Measurements from ENCODE around the gene TCF21. TPM values are rescaled to one million over a fixed set of nuclear protein-coding genes. Genes with fewer than 3 reads are reported as not detected.
"Not testable (repeated sequence)": the region's sequence is repeated elsewhere in the genome, so short reads cannot be mapped to it uniquely, and the experiment has no call there.

The TCF21 gene
- total RNA-seq, 1 experiment from 2014 or later, result not detected

DNA sequence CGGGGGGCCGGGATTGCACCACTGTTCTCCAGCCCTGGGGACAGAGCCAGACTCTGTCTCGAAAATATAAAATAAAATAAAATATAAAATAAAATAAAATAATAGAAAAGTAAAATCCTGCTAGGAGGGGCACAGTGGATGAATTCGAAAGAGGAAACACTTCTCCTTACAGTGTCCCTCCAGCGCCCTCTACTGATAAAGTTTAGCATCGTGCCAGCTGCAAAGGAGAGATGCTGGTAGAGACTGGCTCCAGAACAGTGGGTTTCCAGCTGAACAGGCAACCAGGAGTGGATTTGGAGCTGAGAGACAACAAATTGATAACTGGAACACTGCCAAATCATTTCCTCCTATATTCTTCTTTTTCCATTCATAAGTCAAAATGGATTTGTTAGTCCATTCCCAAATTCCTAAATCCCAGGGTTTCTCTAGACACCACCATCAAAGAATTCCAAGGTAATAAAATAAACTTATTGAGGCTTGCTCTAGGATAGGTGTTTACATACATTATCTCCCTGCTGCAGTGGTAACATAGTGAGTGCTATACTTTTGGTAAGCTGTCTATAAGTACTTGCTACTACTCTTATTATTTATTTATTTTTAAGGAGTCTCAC is 32.4 kb downstream of the TCF21 start:
- DNase-seq (ENCODE audit: low read depth), result peak; percentile 70

GRCh38 chr6:133923938-133924593 is 35.2 kb downstream of the TCF21 start:
- peak; percentile 79 for DNase-seq (ENCODE audit: low read depth)

GRCh38 chr6:133931221-133931620 is 42.3 kb downstream of the TCF21 start:
- not testable (repeated sequence) for DNase-seq (ENCODE audit: low read depth)

DNA sequence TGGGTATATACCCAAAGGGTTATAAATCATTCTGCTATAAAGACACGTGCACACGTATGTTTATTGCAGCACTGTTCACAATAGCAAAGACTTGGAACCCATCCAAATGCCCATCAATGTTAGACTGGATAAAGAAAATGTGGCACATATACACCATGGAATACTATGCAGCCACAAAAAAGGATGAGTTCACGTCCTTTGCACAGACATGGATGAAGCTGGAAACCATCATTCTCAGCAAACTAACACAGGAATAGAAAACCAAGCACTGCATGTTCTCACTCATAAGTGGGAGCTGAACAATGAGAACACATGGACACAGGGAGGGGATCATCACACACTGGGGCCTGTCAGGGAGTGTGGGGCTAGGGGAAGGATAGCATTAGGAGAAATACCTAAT is 47.4 kb downstream of the TCF21 start:
- not testable (repeated sequence) for DNase-seq (ENCODE audit: low read depth)

DNA sequence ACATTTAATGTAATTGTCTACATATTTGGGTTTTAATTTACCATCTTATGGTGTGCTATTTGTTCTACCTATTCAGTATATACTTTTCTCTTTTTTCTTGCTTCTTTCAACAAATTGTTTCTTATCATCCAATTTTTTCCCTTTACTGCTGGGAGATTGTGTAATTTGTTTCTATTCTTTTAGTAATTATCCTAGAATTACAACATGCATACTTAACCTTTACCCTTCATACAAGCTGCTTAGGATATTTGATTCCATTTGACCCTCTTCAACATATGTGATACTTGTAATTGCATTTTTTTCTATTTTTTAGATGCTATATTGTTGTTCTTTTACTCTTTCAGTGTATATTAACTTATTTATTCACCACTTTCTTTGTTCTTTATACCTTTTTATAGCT is 49.0 kb downstream of the TCF21 start:
- DNase-seq (ENCODE audit: low read depth), result no peak

GRCh38 chr6:133938533-133938932 is 49.6 kb downstream of the TCF21 start:
- DNase-seq (ENCODE audit: low read depth), result no peak

- no peak for DNase-seq (ENCODE audit: low read depth)
Measured at GRCh38 chr6:133939778-133940667, 51.1 kb downstream of the TCF21 start.

Other genes with a start within 250 kb of the TCF21 start
- gene TBPL1, start 64.1 kb downstream of the TCF21 start, total RNA-seq (2014; rRNA removed; shearing (Covaris generic)), result 47.4 and 63.3 TPM in 2 replicates
- 1.2 and 1.9 TPM in 2 replicates for gene SLC2A12, start 163.5 kb downstream of the TCF21 start, total RNA-seq (2014; rRNA removed; shearing (Covaris generic))

Measured in HT1080 (cell line).